HEK293 (cell line): Measurements from ENCODE around the gene VTI1B.
"Not testable (repeated sequence)": the region's sequence is repeated elsewhere in the genome, so short reads cannot be mapped to it uniquely, and the experiment has no call there.

Source experiments
- ZBTB1 ChIP-seq: fragments of 450-650 bp; formaldehyde crosslinking; IDR thresholded peaks from 2 replicates; pipeline ENCODE4 v1.5.1; 2016; ENCODE audit warnings: missing biosample characterization, missing genetic modification characterization
- ZFP37 ChIP-seq: fragments of 450-650 bp; formaldehyde crosslinking; IDR thresholded peaks from 2 replicates; pipeline ENCODE4 v1.5.1; 2016; ENCODE audit warnings: missing biosample characterization, missing genetic modification characterization
- ZNF174 ChIP-seq: fragments of 450-650 bp; formaldehyde crosslinking; IDR thresholded peaks from 2 replicates; pipeline ENCODE4 v1.5.0; 2017; ENCODE audit warnings: missing biosample characterization, mild to moderate bottlenecking, missing genetic modification characterization
- ZNF658 ChIP-seq: fragments of 450-650 bp; formaldehyde crosslinking; IDR thresholded peaks from 2 replicates; pipeline ENCODE4; 2016; ENCODE audit warnings: missing biosample characterization, missing genetic modification characterization
- ZSCAN23 ChIP-seq: fragments of 450-650 bp; formaldehyde crosslinking; IDR thresholded peaks from 2 replicates; pipeline ENCODE4 v1.5.1; 2016; ENCODE audit warnings: missing biosample characterization, missing genetic modification characterization
- TF ChIP-seq, protein P1 (sequence below): fragments of 450-650 bp; formaldehyde crosslinking; IDR thresholded peaks from 2 replicates; pipeline ENCODE4 v1.5.1; 2016; ENCODE audit warnings: missing biosample characterization, missing genetic modification characterization
- TF ChIP-seq, protein P2 (sequence below): fragments of 450-650 bp; formaldehyde crosslinking; IDR thresholded peaks from 2 replicates; pipeline ENCODE4 v1.5.1; 2016; ENCODE audit warnings: missing biosample characterization, missing genetic modification characterization
- TF ChIP-seq, protein P3 (sequence below): fragments of 450-650 bp; formaldehyde crosslinking; IDR thresholded peaks from 2 replicates; pipeline ENCODE4 v1.5.1; 2016; ENCODE audit warnings: missing biosample characterization, missing genetic modification characterization

DNA sequence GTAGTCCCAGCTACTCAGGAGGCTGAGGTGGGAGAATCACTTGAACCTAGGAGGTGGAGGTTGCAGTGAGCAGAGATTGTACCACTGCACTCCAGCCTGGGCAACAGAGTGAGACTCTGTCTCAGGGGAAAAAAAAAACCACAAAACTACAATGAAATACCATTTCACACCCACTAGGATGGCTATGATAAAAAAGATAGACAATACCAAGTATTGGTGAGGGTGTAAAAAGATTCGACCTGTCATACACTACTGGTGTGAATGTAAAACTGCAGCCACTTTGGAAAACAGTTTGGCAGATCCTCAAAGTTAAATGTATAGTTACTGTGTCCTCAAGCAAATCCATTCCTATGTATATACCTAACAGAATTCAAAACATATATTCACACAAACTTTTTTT is 48.3 kb downstream of the VTI1B start:
- TF ChIP-seq, protein P1, sequence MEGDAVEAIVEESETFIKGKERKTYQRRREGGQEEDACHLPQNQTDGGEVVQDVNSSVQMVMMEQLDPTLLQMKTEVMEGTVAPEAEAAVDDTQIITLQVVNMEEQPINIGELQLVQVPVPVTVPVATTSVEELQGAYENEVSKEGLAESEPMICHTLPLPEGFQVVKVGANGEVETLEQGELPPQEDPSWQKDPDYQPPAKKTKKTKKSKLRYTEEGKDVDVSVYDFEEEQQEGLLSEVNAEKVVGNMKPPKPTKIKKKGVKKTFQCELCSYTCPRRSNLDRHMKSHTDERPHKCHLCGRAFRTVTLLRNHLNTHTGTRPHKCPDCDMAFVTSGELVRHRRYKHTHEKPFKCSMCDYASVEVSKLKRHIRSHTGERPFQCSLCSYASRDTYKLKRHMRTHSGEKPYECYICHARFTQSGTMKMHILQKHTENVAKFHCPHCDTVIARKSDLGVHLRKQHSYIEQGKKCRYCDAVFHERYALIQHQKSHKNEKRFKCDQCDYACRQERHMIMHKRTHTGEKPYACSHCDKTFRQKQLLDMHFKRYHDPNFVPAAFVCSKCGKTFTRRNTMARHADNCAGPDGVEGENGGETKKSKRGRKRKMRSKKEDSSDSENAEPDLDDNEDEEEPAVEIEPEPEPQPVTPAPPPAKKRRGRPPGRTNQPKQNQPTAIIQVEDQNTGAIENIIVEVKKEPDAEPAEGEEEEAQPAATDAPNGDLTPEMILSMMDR (tag by site-specific recombination) = not testable (repeated sequence)
- TF ChIP-seq ZSCAN23 (tag by site-specific recombination); ZNF174 (tag by site-specific recombination); ZNF658; ZBTB1 (tag by site-specific recombination); ZFP37 (tag by site-specific recombination): not testable (repeated sequence)
- TF ChIP-seq, protein P2, sequence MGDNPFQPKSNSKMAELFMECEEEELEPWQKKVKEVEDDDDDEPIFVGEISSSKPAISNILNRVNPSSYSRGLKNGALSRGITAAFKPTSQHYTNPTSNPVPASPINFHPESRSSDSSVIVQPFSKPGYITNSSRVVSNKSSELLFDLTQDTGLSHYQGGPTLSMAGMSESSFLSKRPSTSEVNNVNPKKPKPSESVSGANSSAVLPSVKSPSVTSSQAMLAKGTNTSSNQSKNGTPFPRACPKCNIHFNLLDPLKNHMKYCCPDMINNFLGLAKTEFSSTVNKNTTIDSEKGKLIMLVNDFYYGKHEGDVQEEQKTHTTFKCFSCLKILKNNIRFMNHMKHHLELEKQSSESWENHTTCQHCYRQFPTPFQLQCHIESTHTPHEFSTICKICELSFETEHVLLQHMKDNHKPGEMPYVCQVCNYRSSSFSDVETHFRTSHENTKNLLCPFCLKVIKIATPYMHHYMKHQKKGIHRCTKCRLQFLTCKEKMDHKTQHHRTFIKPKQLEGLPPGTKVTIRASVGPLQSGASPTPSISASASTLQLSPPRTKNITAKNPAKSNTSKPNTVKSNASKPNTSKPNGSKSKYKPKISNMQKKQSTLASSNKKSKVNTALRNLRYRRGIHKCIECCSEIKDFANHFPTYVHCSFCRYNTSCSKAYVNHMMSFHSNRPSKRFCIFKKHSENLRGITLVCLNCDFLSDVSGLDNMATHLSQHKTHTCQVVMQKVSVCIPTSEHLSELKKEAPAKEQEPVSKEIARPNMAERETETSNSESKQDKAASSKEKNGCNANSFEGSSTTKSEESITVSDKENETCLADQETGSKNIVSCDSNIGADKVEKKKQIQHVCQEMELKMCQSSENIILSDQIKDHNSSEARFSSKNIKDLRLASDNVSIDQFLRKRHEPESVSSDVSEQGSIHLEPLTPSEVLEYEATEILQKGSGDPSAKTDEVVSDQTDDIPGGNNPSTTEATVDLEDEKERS (tag by site-specific recombination) = not testable (repeated sequence)
- TF ChIP-seq, protein P3, sequence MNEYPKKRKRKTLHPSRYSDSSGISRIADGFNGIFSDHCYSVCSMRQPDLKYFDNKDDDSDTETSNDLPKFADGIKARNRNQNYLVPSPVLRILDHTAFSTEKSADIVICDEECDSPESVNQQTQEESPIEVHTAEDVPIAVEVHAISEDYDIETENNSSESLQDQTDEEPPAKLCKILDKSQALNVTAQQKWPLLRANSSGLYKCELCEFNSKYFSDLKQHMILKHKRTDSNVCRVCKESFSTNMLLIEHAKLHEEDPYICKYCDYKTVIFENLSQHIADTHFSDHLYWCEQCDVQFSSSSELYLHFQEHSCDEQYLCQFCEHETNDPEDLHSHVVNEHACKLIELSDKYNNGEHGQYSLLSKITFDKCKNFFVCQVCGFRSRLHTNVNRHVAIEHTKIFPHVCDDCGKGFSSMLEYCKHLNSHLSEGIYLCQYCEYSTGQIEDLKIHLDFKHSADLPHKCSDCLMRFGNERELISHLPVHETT (tag by site-specific recombination) = not testable (repeated sequence)
